SK-N-MC (cell line): ENCODE measurements around the gene SIRPG.
"Not testable (repeated sequence)": the region's sequence is repeated elsewhere in the genome, so short reads cannot be mapped to it uniquely, and the experiment has no call there.

Source experiments
- DNase-seq: peaks from one replicate; pipeline ENCODE4 v3.0.0-alpha.2; 2011; ENCODE audit warnings: low read depth, low spot score
- H3K27ac ChIP-seq: fragments of 200-600 bp; sonication (generic); 2 replicates; pipeline ENCODE4 v1.5.1; 2016; ENCODE audit warnings: mixed run types
- H3K36me3 ChIP-seq: fragments of 200-600 bp; sonication (generic); 2 replicates; pipeline ENCODE4 v1.6.1; 2017; ENCODE audit warnings: antibody characterized with exemption, low read length, mixed read lengths; ENCODE audit not compliant: insufficient read depth
- H3K4me3 ChIP-seq: fragments of 200-600 bp; sonication (generic); 2 replicates; pipeline ENCODE4 v1.5.1; 2016
- H3K9ac ChIP-seq: fragments of 200-600 bp; sonication (generic); 2 replicates; pipeline ENCODE4 v1.8.0; 2017; ENCODE audit warnings: mixed run types, mixed read lengths; ENCODE audit not compliant: insufficient read length
- H3K9me3 ChIP-seq: fragments of 200-600 bp; sonication (generic); 2 replicates; pipeline ENCODE4 v1.6.1; 2017; ENCODE audit warnings: low read depth, mild to moderate bottlenecking, antibody characterized with exemption, low read length, moderate library complexity, mixed read lengths
- EZH2 ChIP-seq: fragments of 200-600 bp; sonication (generic); IDR thresholded peaks from one replicate; pipeline ENCODE4 v1.6.1; 2017; ENCODE audit warnings: antibody characterized with exemption
- FOXP2 ChIP-seq: optimal IDR thresholded peaks from 2 replicates; pipeline ENCODE3; 2011; ENCODE audit warnings: mild to moderate bottlenecking, moderate library complexity; ENCODE audit not compliant: insufficient read depth; ENCODE audit errors: extremely low read length, control extremely low read depth
- POLR2AphosphoS5 ChIP-seq: IDR thresholded peaks from 2 replicates; pipeline ENCODE4 v1.6.1; 2012; ENCODE audit warnings: mild to moderate bottlenecking, low read depth, low read length, borderline replicate concordance

The SIRPG gene

DNA sequence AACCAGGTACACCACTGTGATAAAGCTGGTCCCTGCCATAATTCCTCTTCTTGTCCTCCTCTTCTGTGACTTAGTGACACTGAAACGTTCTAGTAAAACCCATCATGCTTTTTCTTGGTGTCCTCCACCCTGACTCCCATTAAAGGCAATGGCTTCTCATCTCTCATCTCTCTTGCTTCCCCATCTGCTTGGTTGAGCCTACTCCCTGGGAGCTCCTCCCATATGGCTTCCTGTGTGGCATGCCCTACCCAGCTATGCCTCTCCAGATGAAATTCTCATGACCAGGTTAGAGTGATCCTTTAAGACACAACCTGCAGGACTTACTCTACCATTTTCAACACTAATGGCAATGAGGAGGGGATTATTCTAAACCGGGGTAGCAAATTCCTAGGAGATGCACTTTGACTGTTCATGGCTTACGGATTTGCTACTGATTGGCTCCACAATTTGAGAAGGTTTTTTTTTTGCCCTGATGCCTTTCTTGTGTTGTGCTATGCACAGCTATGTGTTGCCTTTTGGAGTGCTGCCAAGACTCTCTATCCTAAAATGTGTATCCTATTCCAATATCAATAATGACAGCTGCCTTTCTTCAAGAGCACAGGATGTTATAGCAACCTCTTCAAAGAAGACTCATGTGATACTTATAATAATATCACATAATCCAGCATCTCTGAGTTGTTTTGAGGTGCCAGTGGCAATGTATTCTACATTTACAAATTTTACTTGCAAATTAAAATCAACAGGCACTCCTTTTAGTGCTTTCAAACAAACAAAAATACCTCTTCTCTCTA is 6.1 kb downstream of the SIRPG start:
- Histone ChIP-seq H3K36me3 (no peaks in the 10 kb centered on the region), H3K4me3 (no peak overlapping the region), H3K27ac (no peak overlapping the region), H3K9ac (no peak overlapping the region), H3K9me3 (no peaks in the 10 kb centered on the region)
- DNase-seq = no peak
- TF ChIP-seq EZH2 (no peak), POLR2AphosphoS5 (no peak), FOXP2 (no peak)

DNA sequence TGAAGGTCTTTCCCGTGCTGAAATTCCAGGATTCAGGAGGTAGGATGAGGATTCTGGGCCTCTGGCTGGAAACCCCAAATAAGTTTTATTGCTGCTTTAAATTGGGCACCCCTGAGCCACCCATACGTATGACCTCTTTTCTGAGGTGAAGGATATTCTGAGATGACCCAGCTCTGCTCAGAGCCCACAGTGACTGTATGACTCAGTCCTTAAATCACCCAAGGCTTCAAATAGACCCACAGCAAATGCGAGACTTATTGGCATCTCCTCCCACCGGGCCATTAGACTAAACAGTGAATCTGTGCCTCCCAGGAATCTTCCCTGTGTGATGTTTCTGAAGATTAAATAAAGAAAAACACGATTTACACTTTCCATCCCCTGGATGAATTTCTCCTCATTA is 9.5 kb downstream of the SIRPG start:
- Histone ChIP-seq H3K36me3 (no peaks in the 10 kb centered on the region), H3K9me3 (no peaks in the 10 kb centered on the region), H3K9ac (no peak overlapping the region), H3K27ac (no peak overlapping the region), H3K4me3 (no peak overlapping the region)
- no peak for TF ChIP-seq POLR2AphosphoS5
- TF ChIP-seq FOXP2 = no peak
- no peak for TF ChIP-seq EZH2
- DNase-seq = no peak

DNA sequence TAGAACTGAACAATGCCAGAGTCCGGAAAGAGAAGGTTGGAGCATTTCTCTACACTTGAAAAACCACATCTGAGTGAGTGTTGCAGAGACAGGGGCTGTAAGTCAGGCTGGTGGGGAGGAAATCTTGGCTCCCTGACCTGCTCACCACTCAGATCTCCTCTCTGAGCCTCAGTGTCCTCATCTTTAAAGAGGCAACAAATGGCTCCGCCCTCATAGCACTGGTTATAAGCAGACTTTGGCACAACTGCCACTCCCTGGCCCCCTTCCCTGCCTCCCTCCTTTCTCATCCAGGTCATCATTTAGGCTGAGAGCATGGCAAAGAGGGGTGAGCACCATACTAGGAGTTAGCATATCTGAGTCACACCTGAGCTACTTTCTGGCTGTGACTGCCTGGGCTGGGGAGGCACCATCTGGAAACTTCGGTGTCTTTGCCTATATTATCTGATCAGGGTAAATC is 10.6 kb downstream of the SIRPG start:
- Histone ChIP-seq H3K9ac (no peak overlapping the region), H3K9me3 (no peaks in the 10 kb centered on the region), H3K4me3 (no peak overlapping the region), H3K36me3 (no peaks in the 10 kb centered on the region), H3K27ac (no peak overlapping the region)
- TF ChIP-seq EZH2 = no peak
- TF ChIP-seq POLR2AphosphoS5 = no peak
- no peak for TF ChIP-seq FOXP2
- no peak for DNase-seq

DNA sequence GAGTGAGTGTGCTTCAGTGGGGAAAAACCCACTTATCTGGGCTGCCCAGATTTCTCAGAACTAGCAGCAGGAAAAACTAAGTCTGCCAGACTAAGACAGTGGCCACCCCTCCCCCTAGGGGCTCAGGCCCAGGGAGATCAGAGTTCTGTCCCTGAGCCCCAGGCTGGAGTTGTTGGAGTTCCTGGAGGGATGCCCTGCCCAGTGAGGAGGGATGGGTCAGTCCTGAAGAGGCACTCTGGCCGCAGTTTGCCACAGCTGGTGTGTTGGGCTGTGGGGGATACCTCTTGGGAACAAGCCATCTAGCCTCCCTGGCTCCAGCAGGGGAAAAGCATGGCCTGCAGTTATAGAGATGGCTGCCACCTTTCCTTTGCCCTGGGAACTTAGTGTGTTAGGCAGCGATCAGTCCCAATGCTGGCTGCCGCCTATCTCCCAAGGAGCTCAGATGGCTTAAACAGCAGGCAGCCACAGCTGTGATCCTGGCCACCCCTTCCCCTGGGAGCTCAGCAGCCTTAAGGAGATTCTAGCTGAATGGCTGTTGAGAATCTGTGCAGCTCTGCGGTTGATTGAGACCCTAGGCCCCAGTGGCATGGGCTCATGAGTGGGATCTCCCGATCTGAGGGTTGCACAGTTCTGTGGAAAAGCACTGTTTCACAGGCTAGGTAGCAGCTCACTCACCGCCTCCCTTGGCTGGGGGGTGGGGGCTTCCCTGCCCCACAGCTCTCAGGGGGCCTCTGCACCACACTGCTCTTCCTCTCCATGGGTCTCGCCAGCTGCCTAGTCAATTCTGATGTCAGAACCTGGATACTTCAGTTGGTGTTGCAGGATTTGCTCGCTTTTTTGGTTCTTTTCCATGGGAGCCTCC is 13.2 kb downstream of the SIRPG start:
- TF ChIP-seq EZH2 = no peak
- TF ChIP-seq POLR2AphosphoS5 = no peak
- TF ChIP-seq FOXP2 = no peak
- Histone ChIP-seq H3K36me3 (no peaks in the 10 kb centered on the region), H3K9ac (no peak overlapping the region), H3K4me3 (no peak overlapping the region), H3K9me3 (no peaks in the 10 kb centered on the region), H3K27ac (no peak overlapping the region)
- no peak for DNase-seq

DNA sequence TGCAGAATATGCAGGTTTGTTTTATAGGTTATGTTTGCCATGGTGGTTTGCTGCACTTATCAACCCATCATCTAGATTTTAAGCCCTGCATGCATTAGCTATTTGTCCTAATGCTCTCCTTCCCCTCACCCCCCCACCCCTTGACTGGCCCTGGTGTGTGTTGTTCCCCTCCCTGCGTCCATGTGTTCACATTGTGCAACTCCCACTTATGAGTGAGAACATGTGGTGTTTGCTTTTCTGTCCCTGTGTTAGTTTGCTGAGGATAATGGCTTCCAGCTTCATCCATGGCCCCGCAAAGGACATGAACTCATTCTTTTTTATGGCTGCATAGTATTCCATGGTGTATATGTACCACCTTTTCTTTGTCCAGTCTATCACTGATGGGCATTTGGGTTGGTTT is 18.9 kb downstream of the SIRPG start:
- not testable (repeated sequence) for H3K27ac ChIP-seq, H3K9ac ChIP-seq

DNA sequence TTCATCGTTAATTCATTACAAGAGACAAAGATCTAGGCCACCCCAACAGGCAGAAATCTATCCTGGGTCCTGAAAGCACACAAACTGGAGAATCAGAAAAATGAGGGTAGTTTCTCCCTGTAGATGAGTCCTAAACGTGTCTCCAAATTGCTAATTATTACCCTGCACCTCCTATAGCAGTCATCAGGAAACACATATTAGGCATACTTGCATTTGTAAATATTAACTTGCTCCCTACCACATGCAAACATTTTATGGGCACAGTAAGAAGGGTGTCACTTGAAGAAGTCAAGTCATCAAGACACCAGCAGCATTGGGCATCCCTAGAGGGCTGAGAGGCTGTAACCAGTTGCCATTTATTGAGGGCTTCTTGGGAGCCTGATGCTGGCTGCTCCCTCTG is 19.8 kb downstream of the SIRPG start:
- Histone ChIP-seq H3K9me3 (no peaks in the 10 kb centered on the region), H3K9ac (no peak overlapping the region), H3K36me3 (no peaks in the 10 kb centered on the region), H3K27ac (no peak overlapping the region), H3K4me3 (no peak overlapping the region)
- no peak for TF ChIP-seq POLR2AphosphoS5
- DNase-seq = no peak

More for the DNA sequence above, 18.9 kb downstream of the SIRPG start:
- not testable (repeated sequence) for DNase-seq, H3K4me3 ChIP-seq, H3K36me3 ChIP-seq, H3K9me3 ChIP-seq

DNA sequence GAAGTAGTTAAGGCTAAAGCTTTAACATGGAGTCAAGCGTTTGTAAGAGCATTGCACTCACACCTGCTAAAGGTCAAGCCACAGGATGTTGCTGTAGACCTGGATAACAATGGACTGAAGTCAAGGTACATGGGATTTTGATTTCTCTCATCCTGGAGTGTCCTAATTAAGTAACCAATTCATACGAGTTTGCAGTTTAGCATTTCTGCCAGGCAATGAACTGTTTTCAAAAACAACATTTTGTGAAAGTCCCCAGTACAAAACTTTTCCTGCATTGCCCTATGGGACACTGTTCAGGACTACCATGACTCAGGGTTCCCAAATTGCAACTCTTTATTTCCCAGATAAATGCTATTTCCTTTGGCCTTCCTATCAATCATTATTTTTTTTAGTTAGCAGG is 20.4 kb downstream of the SIRPG start:
- TF ChIP-seq FOXP2 = no peak
- TF ChIP-seq POLR2AphosphoS5 = no peak
- no peak for TF ChIP-seq EZH2
- DNase-seq = no peak
- no peak overlapping the region for H3K4me3 ChIP-seq
- no peak overlapping the region for H3K9ac ChIP-seq
- no peaks in the 10 kb centered on the region for H3K9me3 ChIP-seq
- H3K36me3 ChIP-seq = no peaks in the 10 kb centered on the region
- no peak overlapping the region for H3K27ac ChIP-seq

DNA sequence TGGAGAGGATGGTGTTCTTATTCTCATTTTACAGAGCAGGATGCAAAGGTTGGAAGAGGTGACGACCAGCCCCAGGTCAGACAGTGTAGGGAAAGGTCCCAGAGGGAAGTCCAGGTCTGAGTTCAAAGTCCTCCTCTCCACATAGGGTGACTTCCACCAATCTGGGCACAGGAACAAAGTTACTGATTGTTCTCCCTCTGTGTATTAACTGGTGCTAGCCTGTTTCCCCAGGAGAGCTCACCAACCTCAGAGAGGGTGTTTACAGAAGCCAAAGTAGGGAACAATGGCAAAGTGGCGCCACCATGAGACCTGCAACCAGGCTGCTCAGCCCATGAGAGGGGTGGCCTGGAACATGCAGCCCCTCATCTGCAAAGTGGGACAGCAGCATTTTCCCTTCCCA is 21.0 kb downstream of the SIRPG start:
- H3K27ac ChIP-seq = no peak overlapping the region
- TF ChIP-seq POLR2AphosphoS5 (no peak), EZH2 (no peak), FOXP2 (no peak)
- DNase-seq = no peak
- H3K9ac ChIP-seq = no peak overlapping the region
- H3K4me3 ChIP-seq = no peak overlapping the region
- no peaks in the 10 kb centered on the region for H3K36me3 ChIP-seq
- H3K9me3 ChIP-seq = no peaks in the 10 kb centered on the region
